ENCODE results near the gene CEP164.

GRCh38 chr11:117287668-117288067, 40.0 kb upstream of the CEP164 start:
- TF ChIP-seq CTCF (IDR thresholded peaks at IDR 0.05) (no peak), POLR2A (IDR thresholded peaks at IDR 0.05) (no peak)

Data from lower leg skin (tissue), 3 donors.